ENCODE data around the gene IQUB.
"Not testable (repeated sequence)": the region's sequence is repeated elsewhere in the genome, so short reads cannot be mapped to it uniquely, and the experiment has no call there.

Gene IQUB

DNA sequence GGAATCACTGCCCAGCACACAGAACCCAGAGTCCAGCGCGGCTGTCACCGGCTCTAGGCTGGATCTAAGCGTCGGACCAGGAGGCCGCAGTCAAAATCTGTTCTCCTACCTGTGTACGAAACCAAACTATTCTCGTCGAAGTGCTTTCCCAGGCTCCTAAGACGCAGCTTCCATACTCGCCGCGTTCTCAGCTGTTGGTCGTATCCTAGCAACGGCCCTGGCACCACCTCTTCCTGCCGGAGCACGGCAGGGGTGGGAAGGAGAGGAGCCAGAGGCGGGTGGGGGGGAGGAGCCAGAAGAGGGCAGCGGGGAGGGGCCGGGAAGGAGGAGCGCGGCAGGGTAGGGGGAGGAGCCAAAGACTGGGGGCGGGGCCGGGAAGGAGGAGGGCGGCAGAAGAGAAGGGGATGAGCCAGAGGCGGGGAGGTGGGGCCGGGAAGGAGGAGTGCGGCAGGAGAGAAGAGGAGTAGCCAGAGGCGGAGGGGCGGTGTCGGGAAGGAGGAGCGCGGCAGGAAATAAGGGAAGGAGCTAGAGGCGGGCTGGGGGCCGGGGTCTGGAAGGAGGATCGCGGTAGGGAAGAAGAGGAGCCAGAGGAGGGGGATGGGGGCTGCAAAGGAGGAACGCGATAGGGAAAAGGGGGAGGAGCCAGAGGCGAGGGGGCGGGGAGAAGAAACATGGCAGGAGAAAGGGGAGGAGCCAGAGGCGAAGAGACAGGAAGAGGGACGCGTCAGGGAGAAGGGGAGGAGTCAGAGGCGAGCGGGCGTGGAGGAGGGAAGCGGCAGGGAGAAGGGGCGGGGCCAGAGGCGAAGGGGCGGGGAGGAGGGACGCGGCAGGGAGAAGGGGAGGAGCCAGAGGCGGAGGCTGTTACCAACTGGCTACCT, at the start of gene IQUB:
IQUB (minus strand) TSS at position 213 of the 878 bp plus-strand sequence. CDS start 22,255 bp downstream, outside the sequence.
- peak; percentile 97 for DNase-seq

DNA sequence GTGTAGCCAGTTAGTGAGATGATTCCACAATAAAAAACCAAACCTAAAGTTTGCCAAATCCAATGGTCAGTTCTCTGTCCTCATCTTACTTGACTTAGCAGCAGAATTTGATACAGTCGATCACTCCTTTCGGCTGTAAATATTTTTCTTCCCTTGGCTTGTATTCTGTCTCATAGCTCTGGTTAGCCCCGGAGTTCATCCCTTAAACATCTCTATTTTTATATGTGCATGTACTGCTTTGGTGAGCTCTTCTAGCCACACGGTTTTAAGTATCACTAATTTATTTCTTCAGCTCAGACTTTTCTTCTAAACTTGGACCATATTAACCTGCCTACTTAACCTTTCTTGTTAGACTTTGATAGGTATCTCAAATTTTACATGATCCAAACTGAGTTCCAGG, 49.4 kb upstream of the IQUB start:
- no peak for DNase-seq

DNA sequence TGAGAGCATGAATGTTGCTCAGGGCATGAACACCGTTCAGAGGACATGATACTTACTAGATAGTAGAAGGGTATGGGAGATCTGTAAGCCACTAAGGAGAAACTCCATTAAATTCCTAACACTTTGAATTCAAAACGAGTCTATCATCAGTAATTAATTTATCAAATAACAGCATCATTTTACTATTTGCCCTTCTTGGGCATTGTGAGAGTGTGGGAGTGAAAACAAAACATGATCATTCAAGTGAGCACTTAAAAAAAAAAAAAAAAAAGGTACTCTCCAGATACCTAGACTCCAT, 46.7 kb upstream of the IQUB start:
- DNase-seq: no peak

DNA sequence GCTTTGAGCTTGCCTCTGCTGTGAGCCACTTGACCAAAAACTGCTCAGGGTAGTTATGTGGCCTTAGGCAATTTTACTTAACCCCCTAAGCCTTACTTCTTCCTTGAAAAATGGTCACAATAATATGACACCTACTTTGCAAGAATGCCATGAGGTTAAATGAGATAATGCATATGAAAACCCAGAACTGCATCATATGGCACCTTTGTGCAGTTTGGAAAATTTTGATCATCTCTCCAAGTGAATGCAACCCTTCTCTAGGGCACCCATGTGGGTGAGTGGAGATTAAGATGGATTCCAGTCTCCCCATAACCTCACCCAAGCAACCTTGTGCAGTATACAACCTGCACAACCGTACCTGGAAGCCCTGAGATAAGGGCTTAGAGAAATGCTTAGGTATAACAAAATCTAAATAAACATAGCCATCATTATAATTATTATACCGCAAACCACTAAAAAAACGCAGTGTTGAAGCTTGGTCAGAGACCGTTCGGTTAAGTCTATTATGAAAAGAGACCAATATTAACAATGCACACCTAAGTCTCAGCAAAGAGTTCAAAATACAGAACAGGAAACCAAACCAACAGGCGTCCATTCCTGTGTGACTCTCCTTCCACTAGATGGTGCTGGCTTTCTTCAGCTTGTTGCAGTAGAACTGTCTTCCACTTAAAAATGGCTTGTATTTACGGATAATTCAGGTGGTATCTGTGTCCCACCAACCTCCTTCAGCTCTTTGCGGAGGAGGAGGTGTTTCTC, 46.2 kb upstream of the IQUB start:
- DNase-seq: peak; percentile 10

DNA sequence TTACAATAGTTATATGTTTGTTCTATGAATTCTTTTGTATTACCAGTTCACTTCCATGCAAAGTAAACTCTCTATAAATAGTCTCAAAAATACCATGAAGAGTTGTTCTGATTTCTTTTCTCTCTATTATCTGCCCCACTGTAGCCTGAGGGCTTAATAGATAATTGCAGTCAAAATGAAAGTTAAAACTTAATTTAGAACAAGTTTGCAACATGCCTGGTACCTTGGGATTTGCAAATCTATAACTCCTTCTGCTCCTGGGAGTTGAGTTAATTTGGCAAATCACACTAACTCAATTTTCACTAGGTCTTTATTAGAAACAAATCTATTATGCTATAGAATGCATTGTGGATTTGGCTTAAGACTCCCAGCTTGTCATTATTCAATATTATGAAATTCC, 45.0 kb upstream of the IQUB start:
- DNase-seq: no peak

DNA sequence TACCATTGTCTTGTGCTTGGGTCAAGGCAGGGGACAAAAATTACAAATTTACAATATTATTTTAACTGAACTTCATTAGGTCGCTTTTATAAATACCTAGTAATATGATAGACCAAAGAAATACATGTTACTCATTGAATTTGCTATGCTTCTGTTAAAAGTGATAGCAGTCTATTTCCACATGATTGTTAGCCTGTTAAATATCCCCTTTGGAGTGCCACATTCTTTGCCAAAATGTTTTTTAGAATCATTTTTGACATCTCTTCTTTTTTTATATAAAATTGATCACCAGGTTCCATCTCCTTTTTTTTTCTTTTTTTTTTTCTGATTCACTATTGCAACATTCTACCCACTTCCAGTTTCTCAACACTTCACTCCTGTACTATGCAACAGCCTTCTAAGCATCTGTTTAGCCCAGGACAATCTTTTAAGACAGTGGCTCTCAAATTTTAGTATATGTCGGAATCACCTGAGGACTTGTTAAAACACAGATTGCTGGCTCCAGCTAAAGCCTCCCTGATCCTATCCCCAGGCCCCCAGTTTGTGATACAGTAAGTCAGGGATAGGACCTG, 39.6 kb upstream of the IQUB start:
- DNase-seq: no peak

DNA sequence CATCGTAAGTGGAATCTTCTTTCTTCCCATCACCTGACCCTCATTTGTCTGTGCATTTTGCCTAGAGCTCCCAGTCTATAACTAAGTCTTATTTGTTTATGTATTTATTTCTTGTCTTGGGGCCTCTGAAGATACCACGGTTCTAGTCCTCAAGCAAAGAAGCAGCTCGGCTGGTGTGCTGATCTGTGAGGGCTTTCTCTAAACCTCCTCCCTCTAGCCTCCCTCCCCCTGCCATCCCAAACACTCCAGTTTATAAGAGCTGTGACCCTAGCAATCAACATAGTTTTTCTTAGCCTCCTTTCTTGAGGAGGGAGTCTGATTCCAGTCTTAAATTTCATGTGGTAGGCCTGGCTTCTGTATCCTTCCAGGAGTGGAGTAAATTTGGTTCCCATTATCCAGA, 38.9 kb upstream of the IQUB start:
- DNase-seq: no peak

DNA sequence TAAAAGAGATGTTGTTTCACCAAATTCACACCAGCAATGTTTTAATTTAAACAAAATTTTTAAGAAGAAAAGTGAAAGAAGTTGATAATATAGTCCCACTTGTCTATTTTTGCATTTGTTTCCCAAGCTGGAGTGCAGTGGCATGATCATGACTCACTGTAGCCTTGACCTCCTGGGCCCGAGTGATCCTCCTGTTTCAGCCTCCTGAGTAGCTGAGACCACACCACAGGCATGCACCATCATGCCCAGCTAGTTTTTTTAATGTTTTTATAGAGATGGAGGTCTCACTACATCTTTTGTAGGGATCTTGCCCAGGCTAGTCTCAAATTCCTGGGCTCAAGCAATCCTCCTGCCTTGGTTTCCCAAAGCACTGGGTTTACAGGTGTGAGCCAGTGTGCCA, 37.3 kb upstream of the IQUB start:
- no peak for DNase-seq

DNA sequence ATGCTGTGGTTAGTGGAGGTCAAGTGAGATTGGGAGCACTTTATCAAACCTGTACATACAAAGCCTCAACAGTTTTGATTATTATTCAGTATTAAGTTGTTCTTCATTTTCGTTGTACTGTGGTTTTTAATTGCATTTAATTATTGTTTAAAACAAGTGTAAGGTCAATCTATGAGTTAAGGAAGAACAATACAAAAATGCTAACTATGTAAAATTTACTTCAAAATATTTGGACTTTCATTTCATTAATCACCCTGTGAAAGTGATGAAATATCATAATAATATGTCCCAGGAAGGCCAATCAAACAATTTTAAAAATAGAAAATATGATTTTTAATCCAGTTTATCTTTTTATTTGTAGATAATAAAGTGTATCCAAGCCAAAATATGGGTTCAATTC, 36.8 kb upstream of the IQUB start:
- no peak for DNase-seq

DNA sequence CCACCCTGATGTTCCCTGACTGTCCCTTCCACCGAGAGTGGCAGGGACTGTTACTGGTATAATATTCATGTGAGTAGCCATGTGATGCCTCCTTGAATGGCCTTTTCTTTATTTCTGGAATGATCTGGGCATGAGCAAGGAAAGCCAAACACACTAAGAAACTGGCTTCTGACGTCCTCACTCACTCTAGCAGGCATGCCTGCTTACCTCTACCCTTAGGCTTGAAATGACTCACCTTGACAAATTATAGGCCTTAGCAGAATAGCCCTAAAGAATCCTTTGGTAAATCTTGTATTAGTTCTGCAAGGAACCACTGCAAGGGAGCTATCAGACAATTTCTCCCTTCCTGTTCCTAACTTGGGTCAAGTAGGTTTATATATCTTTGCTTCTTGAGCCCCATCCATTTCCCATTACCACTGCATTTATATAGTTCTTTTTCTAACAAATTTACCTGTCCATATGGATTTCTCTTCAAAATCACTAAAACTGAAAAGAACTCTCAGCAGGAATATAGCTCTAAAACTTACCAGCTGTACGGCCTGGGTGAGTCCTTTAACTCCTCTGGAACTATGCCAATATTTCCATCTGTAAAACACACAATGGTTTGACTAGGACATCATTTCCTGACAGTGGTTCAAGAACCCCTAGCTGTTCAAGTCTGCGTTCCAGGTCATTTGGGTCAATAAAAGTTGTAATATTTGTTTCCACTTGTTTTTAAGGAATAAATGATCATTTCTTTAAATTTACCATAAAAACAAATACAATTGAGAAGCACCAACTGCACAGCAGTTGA, 36.2 kb upstream of the IQUB start:
- no peak for DNase-seq

DNA sequence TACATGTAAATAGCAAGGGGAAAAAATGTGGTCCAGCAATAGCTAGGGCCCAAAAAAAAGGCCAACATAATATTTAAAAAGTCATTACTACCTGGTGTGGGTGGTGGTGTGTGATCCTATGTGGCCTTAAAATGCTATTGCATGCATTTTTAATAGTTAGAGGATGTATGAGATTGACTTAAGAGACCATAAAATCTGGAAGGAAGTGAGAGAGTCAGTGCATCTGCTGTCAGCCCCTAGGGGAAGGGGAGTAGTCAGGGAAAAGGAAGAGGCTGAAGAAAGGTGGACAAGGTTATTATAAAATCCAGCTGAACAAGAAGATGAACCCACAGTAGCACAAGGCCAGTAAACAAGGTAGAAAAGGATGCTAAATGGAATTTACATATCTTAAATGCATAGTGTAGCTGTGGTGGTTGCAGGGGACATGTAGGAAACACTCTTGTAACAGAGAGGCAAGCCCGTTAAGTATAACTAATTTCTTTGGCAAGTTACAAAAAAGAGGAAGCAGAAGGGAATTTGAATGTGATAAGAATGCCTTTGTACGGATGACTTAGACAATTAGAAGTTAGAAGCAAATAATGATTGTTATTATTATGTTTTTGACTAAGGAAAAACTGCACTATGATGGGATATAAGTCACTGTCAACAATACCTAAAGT, 35.1 kb upstream of the IQUB start:
- no peak for DNase-seq

DNA sequence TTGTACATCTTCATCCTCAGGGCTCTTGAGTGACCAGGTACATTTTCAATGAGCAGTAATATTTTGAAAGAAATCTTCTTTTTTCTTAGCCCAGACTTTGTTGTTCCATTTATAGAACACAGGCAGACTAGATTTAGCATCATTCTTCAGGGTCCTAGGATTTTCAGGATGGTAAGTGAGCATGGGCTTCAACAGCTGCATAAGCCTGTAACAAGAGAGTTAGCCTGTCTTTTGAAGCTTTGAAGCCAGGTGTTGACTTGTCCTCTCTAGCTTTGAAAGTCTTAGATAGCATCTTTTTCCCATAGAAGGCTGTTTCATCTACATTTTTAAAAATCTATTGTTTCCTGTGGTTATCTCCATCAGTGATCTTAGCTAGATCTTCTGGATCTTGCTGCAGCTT, 27.7 kb upstream of the IQUB start:
- DNase-seq: no peak

DNA sequence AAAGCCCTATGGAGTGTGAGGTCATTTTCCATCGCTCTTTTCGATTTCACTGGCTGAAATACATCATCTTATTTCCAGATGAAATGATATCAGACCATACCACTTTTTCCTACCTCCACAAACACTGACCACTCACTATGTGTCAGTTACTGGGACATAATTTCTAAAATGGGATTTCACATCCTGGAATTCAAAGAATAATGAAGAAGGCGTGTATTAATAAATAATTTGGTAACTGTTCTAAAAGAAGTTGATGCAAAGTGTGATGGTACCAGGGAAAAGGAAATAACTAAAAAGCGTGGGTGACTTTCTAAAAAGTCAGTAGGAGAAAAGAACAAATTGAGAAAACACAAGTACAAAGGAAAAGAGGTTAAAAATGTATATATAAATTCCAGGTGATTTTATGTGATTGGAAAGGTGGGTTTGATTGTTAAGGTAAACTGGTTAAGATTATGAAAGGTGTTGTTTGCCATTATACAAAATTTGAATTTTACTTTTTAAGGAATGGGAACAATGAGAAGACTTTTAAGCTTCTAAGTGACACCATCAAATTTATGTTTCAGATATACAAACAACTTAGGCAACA, 24.0 kb upstream of the IQUB start:
- no peak for DNase-seq

DNA sequence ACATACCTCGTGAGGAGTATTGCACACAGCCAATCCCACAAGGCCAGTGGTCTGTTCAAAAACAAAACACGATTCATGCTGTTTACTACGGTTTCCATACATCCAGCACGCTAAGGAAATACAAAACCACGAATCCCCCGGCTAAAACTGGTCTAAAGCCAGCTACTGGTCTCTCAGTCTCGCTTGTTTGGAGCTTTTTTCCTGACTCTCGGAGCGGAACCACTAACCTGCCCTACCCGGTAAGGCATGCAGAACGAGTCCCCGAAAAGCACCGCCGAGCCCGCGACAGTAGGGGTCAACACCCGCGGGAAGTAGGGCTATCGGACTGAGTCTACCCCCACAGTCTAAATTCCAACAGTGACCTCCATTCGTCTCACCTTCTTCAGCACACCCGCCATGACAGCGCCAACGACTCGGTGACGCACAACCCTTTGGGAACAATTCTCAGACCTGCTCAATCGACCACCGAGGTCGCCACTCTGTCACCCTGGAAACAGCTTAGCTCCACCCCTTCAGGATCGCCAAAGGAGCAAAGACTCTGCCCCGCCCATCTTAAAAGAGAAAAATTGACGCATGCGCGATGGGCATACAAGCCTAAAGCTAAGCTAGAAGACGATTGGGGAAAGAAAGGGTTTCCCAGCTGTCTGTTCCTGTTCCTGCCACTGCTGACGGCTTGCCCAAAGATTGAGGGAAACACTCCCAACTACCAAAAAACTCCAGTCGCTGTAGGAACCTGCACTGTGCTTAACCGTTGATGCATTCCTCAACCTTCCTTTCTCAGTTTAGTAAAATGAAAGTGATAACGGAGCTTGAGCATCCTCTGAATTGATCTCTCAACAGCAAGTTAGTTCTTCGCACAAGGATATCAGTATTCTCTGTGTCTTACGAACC, 23.2 kb upstream of the IQUB start, which contains the start of gene NDUFA5:
NDUFA5 (minus strand) TSS at position 421 of the 891 bp plus-strand sequence; CDS start at position 398, 23 bp downstream.
- DNase-seq: peak; percentile 99

DNA sequence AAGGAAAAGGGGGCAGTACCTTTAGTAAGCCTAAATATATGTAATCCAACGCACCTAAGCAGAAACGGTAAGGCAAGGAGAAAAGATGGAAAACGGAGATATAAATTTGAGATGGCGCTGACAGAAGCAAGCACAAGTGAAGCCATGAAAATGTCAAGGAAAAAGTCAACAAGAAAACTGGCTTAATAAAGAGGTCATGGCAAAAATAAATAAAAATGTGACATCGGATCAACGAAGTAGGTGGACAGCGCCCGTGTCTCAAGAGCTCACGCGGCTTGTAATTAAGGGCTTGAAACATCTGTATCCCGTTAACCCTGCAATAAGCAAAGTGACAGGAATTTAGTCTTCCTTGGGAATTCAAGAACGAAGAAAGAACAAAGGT, 22.6 kb upstream of the IQUB start:
- no peak for DNase-seq

DNA sequence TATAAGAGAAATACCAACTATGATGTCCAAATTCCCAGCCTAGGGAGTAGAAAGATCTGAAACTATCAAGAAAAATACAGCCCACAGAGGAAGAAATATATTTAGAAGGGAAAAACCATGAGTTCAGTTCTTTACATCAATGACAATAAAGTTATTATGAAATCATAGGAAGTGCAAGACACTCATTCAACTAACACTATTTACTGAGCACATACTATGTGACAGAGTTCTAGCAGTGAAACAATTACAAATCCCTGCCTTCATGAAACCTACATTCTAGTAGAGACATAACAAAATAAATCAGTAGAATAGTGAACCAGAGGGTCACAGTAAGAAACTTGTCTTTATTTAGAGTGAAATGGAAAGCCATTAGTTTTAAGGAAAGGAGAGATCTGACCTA, 21.1 kb upstream of the IQUB start:
- no peak for DNase-seq

DNA sequence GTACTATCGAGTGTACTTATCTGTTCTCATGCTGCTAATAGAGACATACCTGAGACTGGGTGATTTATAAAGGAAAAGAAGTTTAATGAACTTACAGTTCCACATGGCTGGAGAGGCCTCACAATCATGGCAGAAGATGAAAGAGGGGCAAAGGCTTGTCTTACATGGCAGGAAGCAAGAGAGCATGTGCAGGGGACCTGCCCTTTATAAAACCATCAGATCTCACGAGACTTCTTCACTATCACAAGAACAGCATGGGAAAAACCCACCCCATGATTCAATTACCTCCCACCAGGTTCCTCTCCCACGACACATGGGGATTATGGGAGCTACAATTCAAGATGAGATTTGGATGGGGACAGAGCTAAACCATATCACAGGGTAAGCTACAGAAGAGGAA, 18.8 kb upstream of the IQUB start:
- DNase-seq: no peak

DNA sequence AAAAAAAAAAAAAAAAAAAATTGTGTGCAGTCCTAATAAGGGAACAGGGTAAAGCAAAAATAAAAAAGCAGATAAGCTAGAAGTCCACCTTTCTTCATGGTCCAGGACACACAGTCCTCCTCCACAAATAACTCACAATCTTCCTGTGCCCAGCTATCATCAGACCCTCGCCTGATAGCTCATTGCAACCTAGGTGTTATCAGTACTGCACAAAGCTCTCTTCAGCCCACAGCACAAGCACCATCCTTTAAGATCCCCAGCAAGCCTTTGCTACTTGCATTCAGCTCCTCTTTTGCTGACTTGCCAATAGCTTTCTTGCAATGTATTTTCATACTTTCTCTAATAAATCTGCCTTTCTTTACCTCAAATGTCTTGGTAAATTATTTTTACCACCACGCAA, 18.2 kb upstream of the IQUB start:
- no peak for DNase-seq

DNA sequence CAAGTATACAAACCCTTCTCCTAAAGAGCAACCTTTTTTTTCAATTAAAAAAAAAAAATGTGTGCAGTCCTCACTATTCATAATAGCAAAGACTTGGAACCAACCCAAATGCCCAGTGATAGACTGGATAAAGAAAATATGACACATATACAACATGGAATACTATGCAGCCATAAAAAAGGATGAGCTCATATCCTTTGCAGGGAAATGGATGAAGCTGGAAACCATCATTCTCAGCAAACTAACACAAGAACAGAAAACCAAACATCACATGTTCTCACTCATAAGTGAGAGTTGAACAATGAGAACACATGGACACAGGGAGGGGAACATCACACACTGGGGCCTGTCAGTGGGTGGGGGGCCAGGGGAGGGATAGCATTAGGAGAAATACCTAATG, 17.7 kb upstream of the IQUB start:
- not testable (repeated sequence) for DNase-seq

DNA sequence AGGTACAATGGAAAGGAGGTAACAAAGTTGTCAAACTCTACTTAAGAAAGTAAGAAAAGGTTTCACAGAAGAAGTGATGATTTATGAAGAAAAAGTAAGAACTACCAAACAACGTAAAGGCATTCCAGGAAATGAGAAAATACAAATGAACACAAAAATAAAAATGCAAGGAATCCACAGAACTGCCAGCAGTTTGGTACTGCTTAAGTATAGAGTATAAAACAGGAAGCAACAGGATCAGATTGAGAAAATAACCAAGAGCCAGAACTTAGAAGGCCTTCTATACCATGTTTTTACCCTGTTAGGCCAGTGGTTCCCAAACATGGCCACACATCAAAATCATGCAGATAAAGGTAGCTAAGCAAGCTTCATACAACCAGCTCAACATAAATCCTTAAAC, 14.0 kb upstream of the IQUB start:
- DNase-seq: no peak

DNA sequence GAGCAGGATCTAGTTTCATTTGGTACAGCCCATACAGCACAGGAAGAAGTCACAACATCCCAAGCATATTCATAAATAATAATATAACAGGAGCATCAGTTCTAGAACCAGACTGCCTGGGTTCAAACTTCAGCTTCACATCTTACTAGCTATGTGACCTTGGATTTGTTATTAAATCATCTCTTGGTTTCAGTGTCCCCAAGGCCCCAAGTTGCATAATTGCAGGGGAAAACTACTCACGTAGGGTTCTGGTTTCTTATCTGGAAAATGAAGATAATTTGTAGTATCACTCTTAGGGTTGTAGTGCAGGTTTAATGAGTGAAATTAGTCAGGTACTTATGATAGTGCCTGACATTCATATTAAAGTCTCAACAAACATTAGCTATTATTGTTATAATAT, 5.5 kb upstream of the IQUB start:
- DNase-seq: no peak

Data from midbrain (tissue), 1 donor.